IPS-20b (cell line): Measurements from ENCODE around the gene AMIGO3.
"Not testable (repeated sequence)": the region's sequence is repeated elsewhere in the genome, so short reads cannot be mapped to it uniquely, and the experiment has no call there.

Experiments
- H3K27ac ChIP-seq: one replicate; pipeline ENCODE4 v1.5.1; 2013; ENCODE audit warnings: low read length
- H3K27me3 ChIP-seq: 2 replicates; pipeline ENCODE4 v1.6.1; 2013; ENCODE audit warnings: mild to moderate bottlenecking, low read length, inconsistent platforms; ENCODE audit not compliant: insufficient read depth
- H3K36me3 ChIP-seq: 2 replicates; pipeline ENCODE4 v1.6.1; 2013; ENCODE audit warnings: low read depth, mild to moderate bottlenecking, inconsistent platforms, low read length, moderate library complexity; ENCODE audit not compliant: insufficient read depth
- H3K4me1 ChIP-seq: 2 replicates; pipeline ENCODE4 v1.6.1; 2013; ENCODE audit warnings: mild to moderate bottlenecking, control low read depth, inconsistent platforms, low read length, moderate library complexity; ENCODE audit not compliant: insufficient read depth
- H3K4me3 ChIP-seq: 2 replicates; pipeline ENCODE4 v1.5.1; 2013; ENCODE audit warnings: mild to moderate bottlenecking, low read length, inconsistent platforms
- H3K9ac ChIP-seq: 2 replicates; pipeline ENCODE4 v1.6.1; 2013; ENCODE audit warnings: low read depth, mild to moderate bottlenecking, inconsistent platforms, low read length, moderate library complexity
- H3K9me3 ChIP-seq: 2 replicates; pipeline ENCODE4 v1.6.1; 2013; ENCODE audit warnings: mild to moderate bottlenecking, low read depth, low read length, inconsistent platforms; ENCODE audit not compliant: insufficient read depth

Gene AMIGO3

GRCh38 chr3:49719214-49719884 is at the start of gene AMIGO3:
AMIGO3 (minus strand) TSS chr3:49719684; CDS start chr3:49719465, 219 bp downstream.
- H3K9me3 ChIP-seq = no peaks in the 10 kb centered on the region
- peaks cover 3% of the 10 kb centered on the region; the same call in 1 of the 2 replicates for H3K4me1 ChIP-seq
- H3K4me3 ChIP-seq = peak within 1 kb of the TSS; percentile 78
- H3K36me3 ChIP-seq = peaks cover 29% of the 10 kb centered on the region
- H3K9ac ChIP-seq = peak within 1 kb of the TSS; percentile 87
- H3K27ac ChIP-seq = no peak within 1 kb of the TSS
- no peaks in the 10 kb centered on the region for H3K27me3 ChIP-seq

DNA sequence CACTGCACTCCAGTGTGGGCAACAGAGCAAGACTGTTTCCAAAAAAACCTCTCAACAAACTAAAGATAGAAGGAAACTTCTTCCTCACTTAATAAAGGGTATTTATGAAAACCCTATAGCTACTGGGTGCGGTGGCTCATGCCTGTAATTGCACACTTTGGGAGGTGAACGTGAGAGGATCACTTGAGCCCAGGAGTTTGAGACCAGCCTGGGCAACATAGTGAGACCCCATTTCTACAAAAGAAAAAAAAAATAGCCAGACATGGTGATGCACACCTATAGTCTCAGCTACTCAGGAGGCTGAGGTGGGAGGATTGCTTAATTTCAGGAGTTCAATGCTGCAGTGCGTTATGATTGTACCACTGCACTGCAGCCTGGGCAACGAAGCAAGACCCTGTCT is 44.5 kb upstream of the AMIGO3 start:
- Histone ChIP-seq H3K4me1 (no peaks in the 10 kb centered on the region), H3K4me3 (no peak overlapping the region), H3K27me3 (no peaks in the 10 kb centered on the region), H3K9ac (no peak overlapping the region), H3K27ac (no peak overlapping the region), H3K9me3 (no peaks in the 10 kb centered on the region), H3K36me3 (no peaks in the 10 kb centered on the region)

GRCh38 chr3:49761661-49762060 is 42.2 kb upstream of the AMIGO3 start:
- no peaks in the 10 kb centered on the region for H3K36me3 ChIP-seq
- H3K9ac ChIP-seq = no peak overlapping the region
- H3K9me3 ChIP-seq = no peaks in the 10 kb centered on the region
- H3K27me3 ChIP-seq = no peaks in the 10 kb centered on the region
- H3K27ac ChIP-seq = no peak overlapping the region
- no peak overlapping the region for H3K4me3 ChIP-seq
- no peaks in the 10 kb centered on the region for H3K4me1 ChIP-seq

DNA sequence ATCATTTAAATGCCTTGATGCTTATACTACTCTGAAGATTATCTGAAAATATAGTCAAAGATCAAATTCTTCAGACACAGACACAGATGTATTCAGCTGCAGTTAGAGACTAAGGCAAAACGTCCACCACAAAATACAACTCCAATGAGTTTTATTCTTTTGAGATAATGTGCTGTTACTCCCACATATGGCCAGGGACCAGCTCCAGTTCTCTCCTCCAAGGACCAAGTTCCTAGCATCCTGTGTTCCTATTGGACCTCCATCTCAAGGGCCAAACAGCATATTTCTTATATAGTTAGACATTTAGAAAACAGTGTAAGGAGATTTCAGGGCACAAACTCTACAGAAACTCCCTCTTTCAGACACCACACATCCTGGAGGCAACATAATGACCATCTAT is 39.7 kb upstream of the AMIGO3 start:
- Histone ChIP-seq H3K4me1 (no peaks in the 10 kb centered on the region), H3K27me3 (no peaks in the 10 kb centered on the region), H3K9ac (no peak overlapping the region), H3K36me3 (no peaks in the 10 kb centered on the region), H3K4me3 (no peak overlapping the region), H3K9me3 (no peaks in the 10 kb centered on the region), H3K27ac (no peak overlapping the region)

GRCh38 chr3:49757197-49757596 is 37.7 kb upstream of the AMIGO3 start:
- H3K9me3 ChIP-seq = no peaks in the 10 kb centered on the region
- H3K36me3 ChIP-seq = no peaks in the 10 kb centered on the region
- no peak overlapping the region for H3K9ac ChIP-seq
- no peaks in the 10 kb centered on the region for H3K4me1 ChIP-seq
- no peaks in the 10 kb centered on the region for H3K27me3 ChIP-seq
- no peak overlapping the region for H3K4me3 ChIP-seq
- no peak overlapping the region for H3K27ac ChIP-seq

DNA sequence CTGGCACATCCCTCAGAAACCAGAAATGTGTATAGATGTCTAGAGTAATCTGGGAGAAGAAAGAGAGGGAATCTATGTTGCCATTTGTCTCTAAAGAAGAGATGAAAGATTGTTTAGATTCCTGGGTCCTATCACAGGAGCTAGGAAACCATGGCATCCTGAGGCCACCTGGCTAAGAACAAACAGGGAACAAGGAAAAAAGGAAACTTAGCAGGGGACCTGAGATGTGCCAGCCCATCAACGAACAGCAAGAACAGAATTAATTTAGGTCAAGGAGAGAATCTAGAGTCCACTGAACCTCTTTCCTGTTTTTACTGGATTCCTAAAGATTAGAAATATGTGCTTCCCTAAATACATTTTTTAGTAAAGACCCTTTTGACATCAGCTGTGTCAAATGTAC is 36.6 kb upstream of the AMIGO3 start:
- Histone ChIP-seq H3K4me3 (no peak overlapping the region), H3K9me3 (no peaks in the 10 kb centered on the region), H3K36me3 (no peaks in the 10 kb centered on the region), H3K9ac (no peak overlapping the region), H3K27me3 (no peaks in the 10 kb centered on the region), H3K27ac (no peak overlapping the region), H3K4me1 (no peaks in the 10 kb centered on the region)

DNA sequence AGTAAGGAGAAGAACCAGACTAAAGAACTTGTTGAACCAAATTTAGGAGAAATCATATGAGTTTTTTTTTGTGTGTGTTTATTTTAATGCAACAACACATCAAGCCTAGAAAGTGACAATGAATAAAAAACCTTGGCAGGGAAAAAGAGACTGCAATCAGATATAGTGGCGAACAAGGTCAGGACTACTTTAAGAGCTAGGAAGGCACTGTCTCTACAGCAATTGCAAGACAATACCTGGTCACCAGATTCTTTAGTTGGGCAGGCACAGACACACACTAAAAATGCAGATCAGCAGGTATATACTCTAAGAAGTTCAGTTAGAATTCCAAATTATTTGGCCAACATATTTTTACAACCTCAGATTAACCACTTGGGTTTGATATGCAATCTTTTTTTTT is 35.1 kb upstream of the AMIGO3 start:
- Histone ChIP-seq H3K27me3 (no peaks in the 10 kb centered on the region), H3K9ac (no peak overlapping the region), H3K4me3 (no peak overlapping the region), H3K27ac (no peak overlapping the region), H3K9me3 (no peaks in the 10 kb centered on the region), H3K36me3 (no peaks in the 10 kb centered on the region), H3K4me1 (no peaks in the 10 kb centered on the region)

DNA sequence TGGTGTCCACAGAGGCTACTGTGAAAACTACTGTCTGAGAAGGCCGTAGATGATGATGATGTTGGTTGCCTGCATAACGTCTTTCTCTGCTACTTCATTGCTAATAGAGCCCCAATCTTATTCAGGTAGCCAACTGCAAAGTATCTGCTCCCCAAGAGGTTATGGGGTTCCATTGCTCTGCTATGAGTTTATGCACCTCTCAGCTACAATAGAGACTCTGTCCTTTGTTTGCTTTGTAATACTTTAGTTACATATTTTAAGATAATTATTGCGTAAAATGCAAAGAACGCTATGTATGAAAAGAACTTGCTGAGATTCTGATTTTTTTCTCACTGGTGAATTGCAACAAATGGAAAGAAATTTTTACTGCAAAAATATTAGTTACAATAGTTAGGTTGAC is 32.0 kb upstream of the AMIGO3 start:
- no peak overlapping the region for H3K9ac ChIP-seq
- no peaks in the 10 kb centered on the region for H3K27me3 ChIP-seq
- no peak overlapping the region for H3K4me3 ChIP-seq
- H3K36me3 ChIP-seq = peaks cover 17% of the 10 kb centered on the region
- no peak overlapping the region for H3K27ac ChIP-seq
- H3K4me1 ChIP-seq = no peaks in the 10 kb centered on the region; the same call in 1 of the 2 replicates
- H3K9me3 ChIP-seq = no peaks in the 10 kb centered on the region

DNA sequence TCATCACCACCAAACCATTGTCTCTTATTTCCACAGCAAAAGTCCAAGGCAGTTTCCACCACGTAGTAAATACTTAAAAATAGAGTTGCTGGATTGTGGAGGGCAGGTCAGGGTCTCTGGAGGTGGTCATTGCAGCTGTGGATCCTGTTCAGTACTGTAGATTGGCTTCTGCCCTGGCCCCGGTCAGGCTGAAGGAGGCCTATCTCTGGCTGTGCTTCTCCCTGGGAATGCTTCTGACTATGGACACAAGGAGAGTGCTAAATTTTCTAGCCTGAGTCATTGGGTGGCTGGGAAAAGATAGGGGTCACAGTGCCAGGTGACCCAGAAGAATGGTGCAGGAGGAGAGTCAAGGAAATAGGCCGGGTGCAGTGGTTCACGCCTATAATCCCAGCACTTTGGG is 30.6 kb upstream of the AMIGO3 start:
- H3K27me3 ChIP-seq = no peaks in the 10 kb centered on the region
- H3K9me3 ChIP-seq = no peaks in the 10 kb centered on the region
- H3K4me1 ChIP-seq = no peaks in the 10 kb centered on the region; the same call in 1 of the 2 replicates

DNA sequence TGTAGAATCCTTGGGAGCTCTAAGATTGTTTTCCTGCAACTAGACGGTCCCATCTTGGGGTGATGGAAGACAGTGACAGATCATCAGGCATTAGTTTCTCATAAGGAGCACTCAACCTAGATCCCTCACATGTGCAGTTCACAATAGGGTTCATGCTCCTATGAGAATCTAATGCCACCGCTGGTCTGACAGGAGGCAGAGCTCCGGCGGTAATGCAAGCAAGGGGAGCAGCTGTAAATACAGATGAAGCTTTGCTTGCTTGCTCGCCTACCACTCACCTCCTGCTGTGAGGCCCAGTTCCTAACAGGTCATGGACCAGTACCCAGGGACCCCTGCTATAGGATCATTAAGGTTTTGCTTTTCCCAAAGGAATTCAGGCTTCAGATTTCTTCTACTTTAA is 29.4 kb upstream of the AMIGO3 start:
- not testable (repeated sequence) for H3K9ac ChIP-seq, H3K4me3 ChIP-seq, H3K9me3 ChIP-seq, H3K4me1 ChIP-seq, H3K27ac ChIP-seq, H3K27me3 ChIP-seq
- peaks cover 26% of the 10 kb centered on the region for H3K36me3 ChIP-seq

More for the DNA sequence above, 30.6 kb upstream of the AMIGO3 start:
- no peak overlapping the region for H3K27ac ChIP-seq
- H3K4me3 ChIP-seq = no peak overlapping the region
- H3K9ac ChIP-seq = no peak overlapping the region
- H3K36me3 ChIP-seq = peaks cover 21% of the 10 kb centered on the region

GRCh38 chr3:49747792-49748480 is 28.5 kb upstream of the AMIGO3 start:
- no peaks in the 10 kb centered on the region; the same call in 1 of the 2 replicates for H3K4me1 ChIP-seq
- H3K27ac ChIP-seq = no peak overlapping the region

DNA sequence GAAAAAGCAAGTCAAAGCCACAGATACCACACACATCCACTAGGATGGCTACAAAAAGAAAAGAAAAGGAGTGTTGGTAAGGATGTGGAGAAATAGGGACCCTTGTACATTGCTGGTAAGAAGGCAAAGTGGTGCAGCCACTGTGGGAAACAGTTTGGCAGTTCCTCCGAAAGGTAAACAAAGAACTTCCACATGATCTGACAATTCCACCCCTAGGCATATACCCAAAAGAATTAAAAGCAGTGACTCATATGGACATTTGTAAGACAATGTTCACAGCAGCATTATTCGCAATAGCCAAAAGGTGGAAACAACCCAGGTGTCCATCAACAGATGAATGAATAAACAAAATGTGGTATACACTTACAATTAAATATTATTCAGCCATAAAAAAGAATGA is 26.5 kb upstream of the AMIGO3 start:
- no peak overlapping the region for H3K4me3 ChIP-seq
- H3K9ac ChIP-seq = no peak overlapping the region
- H3K9me3 ChIP-seq = no peaks in the 10 kb centered on the region
- no peak overlapping the region for H3K27ac ChIP-seq
- no peaks in the 10 kb centered on the region; the same call in 1 of the 2 replicates for H3K4me1 ChIP-seq
- H3K27me3 ChIP-seq = no peaks in the 10 kb centered on the region
- H3K36me3 ChIP-seq = peaks cover 26% of the 10 kb centered on the region

More at GRCh38 chr3:49747792-49748480, 28.5 kb upstream of the AMIGO3 start:
- no peaks in the 10 kb centered on the region for H3K9me3 ChIP-seq
- peaks cover 26% of the 10 kb centered on the region for H3K36me3 ChIP-seq
- H3K9ac ChIP-seq = no peak overlapping the region; the same call in 1 of the 2 replicates
- no peaks in the 10 kb centered on the region for H3K27me3 ChIP-seq
- no peak overlapping the region for H3K4me3 ChIP-seq
